Limb (tissue), 2 donors: ENCODE results near the gene ADD2.
A peak's percentile ranks its signal among the peaks of the same experiment; 100 is the strongest.

Source experiments
- DNase-seq, 2 donors: peaks; one replicate each; pipeline ENCODE4 v3.0.0-alpha.2; 2016; ENCODE audit errors: extremely low spot score in 2 of 2

ADD2 gene

GRCh38 chr2:70705160-70705850 lies 62.7 kb downstream of the ADD2 start:
- no peak for DNase-seq

- peak; percentile 36 for DNase-seq
These were observed 64.0 kb downstream of the ADD2 start for GRCh38 chr2:70703900-70704549.

DNA sequence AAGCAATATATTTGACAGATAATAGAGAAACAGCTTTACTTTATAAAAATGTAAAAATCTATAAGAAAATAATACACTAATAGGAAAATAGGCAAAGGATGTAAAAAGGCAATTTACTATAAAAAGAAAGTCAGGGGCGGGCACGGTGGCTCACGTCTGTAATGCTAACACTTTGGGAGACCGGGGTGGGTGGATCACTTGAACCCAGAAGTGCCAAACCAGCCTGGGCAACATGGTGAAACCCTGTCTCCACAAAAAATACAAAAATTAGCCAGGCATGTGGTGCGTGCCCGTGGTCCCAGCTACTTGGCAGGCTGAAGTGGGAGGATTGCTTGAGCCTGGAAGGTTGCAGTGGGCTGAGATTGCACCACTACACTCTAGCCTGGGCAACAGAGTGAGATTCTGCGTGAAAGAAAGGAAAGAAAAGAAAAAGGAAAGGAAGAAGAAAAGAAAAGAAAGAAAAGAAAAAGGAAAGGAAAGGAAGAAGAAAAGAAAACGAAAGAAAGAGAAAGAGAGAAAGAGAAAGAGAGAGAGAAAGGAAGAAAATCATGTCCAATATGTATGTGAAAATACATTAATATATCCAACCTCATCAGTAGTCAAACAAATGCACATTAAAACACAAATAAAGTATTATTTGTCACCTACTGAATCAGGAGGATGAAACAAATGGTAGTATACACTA lies 65.1 kb downstream of the ADD2 start:
- no peak for DNase-seq

DNA sequence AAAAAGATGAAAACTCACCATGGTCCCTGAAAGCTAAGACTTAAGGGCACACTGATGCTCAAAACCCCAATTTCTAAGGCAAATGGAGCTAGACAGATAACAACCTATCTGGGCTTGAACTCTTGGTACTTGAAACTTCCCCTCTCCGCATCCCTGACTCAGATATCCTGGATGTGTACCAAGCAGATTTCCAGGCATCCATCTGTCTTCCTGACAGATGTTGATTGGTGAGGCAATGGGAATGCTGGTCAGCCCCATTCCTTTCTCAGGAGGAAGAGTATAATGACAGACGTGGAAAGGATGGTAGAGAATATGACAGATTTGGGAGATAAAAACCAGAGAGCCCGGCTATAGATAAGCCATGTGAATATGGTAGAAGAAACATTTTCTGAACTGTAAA lies 69.2 kb downstream of the ADD2 start:
- DNase-seq: no peak

GRCh38 chr2:70697603-70698383 lies 70.2 kb downstream of the ADD2 start:
- peak in 1 of 2 donors; percentile 4 for DNase-seq

GRCh38 chr2:70696142-70696541 lies 71.9 kb downstream of the ADD2 start:
- peak in 1 of 2 donors; percentile 6 for DNase-seq

DNA sequence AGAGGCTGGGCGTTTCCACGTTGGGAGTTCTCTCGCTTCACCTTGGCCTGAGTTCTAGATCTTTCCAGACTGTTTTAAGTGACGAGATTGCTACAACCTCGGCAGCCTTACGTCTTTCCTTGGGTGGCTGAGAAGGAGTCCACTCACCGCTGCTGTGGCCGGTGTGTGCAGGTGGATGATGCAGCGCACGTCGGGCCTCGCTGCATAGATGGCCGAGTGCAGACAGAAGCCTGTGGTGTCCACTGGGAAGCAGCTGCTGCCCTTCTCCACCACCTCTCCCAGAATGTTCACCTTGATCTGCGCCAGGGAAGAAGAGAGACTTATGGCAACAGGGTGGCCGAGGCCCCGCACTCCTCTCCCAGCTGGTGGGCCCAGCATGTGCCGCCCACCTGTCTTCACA lies 75.7 kb downstream of the ADD2 start:
- peak in 1 of 2 donors; percentile 17 for DNase-seq

- DNase-seq: peak in 1 of 2 donors; percentile 3
These were observed 76.4 kb downstream of the ADD2 start for GRCh38 chr2:70691497-70692140.

DNA sequence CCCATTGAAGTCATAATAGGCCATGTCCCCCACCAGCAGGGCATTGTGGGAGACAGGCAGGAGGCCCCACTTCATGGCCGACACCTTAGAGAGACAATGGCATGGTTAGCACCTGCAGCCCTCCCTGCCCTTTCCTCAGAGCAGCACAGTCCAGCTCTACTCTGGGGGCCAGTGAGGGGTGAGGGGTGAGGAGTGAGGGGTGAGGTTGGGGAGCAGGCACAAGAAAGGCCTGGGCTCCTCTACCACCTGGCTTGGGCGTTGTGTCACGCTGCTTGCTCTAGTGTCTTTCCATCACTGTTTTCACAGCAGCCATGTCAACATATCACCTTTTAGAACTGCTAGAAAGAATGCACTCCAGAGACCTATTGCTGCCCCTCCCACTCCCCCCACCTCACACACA lies 77.2 kb downstream of the ADD2 start:
- DNase-seq: peak in 1 of 2 donors; percentile 14

DNA sequence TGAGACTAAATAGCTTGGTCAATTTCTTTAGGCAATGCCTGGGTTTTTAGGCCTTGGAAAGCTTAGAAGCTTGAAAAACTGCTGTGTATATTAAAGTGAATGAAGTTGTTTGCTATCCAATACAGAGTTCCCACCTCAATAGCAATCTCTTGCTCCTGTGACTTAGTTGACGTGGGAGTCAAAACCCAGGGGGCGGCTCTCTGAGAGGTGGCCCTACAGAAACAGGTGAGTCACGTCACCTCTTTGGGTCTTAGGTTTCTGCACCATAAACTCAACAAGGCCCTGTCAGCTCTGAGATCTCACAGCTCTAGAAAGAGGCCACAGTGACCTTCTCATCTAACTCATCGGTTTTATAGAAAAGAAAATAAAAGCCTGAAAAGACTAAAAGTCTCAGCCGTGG lies 79.6 kb downstream of the ADD2 start:
- no peak for DNase-seq

- peak in 1 of 2 donors; percentile 3 for DNase-seq
These were observed 80.6 kb downstream of the ADD2 start for GRCh38 chr2:70687461-70687795.

- DNase-seq: peak in 1 of 2 donors; percentile 35
These were observed 81.2 kb downstream of the ADD2 start for GRCh38 chr2:70686577-70687460.

GRCh38 chr2:70685771-70686171 lies 82.2 kb downstream of the ADD2 start:
- DNase-seq: peak in 1 of 2 donors; percentile 30

DNA sequence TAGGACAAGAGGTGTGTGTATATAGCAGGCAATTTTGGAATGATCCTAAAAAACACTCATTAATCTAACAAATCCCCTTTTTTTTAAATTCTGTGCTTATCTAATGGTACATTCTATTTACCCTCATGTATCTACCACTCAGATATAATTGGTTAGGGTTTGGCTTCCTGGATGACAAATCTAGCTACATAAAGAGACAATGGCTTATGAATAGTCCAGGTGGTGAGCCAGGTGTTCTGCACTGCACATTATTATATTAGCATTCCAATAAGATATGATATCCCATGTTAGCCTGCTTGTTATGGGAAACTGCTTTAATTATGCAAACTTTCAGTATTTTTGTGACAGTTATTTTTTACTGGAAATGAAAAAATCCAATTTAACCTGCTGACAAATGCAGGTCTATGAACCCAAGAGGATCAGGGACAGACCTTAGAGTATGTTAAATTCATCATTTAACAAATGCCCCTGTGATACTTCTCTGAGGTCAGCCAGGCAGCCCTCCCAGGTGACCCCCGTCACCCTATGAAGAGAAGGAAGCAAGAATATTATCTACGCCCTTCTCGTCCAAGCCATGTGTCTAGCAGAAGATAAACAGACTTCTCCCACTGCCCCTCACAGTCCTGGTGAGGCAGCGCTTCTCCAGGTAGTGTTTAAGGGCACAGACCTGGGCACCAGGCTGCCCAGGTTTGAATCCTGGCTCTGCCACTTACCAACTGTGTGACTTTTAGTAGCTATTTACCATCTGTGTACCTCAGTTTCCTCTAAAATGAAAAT lies 83.0 kb downstream of the ADD2 start:
- DNase-seq: peak in 1 of 2 donors; percentile 1

DNA sequence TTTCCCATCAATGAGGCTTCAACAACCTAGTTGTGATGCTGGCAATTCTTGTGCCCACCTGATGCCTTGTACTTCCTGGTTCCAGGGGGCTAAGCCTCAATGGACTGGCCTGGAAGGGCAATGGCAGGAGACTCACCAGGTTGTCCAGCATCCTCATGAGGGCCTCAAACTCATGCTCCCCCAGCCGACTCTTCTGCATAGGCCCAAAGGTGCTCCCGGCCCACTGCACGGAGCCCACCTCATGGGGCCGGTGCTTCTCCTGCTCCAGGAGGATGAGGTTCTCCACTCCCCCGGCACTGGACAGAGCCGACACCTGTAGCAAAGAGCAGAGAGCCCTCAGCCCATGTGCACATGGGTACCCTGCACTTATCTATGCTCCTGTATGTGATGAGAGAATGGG lies 84.5 kb downstream of the ADD2 start:
- DNase-seq: peak in 1 of 2 donors; percentile 7

GRCh38 chr2:70680735-70681134 lies 87.3 kb downstream of the ADD2 start:
- DNase-seq: peak in 1 of 2 donors; percentile 4

DNA sequence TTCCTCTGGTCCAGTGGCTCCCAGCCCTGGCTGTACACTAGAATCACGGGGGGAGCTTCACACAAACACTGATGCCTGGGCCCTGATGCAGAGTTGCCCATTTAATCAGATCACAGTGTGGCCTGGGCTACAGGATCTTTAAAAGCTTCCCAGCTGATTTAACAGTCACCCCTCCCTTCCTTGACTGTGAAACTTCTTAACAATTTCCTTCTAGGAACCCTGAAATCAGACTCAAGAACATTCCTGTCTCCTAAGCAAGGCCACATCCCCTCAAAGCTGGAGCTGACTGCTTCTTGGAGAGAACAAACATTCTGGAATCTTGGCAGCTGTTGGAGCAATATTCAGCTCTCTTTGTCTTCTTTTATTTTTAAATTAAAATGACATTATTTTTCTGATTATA lies 88.7 kb downstream of the ADD2 start:
- peak in 1 of 2 donors; percentile 4 for DNase-seq

DNA sequence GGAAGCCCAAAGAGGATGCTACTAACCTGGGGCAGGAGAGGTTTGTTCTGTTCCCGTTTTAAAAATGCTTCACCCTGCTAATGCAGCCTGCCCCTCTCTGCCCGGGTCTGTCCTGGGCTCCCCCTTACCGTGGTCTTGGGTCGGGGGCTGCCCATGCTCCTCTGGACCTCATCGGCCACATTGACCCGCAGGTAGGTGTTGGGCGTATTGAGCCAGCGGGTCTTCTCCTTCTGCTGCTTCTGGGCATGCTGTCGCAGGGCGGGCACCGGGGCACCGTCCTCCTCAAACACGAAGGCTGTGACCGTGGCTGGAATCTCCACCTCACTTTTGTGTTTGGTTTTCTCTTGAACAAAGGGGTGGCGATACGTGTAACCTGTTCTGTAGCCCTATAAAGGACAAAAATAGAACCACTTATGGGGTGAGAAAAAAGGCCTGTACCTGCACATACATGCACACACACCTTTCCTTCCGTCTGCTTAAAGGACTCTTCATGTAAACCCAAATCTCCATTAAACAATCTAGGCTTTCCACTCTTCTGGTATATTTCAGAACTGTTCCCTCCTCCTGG lies 89.3 kb downstream of the ADD2 start:
- peak in 1 of 2 donors; percentile 10 for DNase-seq
